Measurements from ENCODE around the gene TRPV4.

DNA sequence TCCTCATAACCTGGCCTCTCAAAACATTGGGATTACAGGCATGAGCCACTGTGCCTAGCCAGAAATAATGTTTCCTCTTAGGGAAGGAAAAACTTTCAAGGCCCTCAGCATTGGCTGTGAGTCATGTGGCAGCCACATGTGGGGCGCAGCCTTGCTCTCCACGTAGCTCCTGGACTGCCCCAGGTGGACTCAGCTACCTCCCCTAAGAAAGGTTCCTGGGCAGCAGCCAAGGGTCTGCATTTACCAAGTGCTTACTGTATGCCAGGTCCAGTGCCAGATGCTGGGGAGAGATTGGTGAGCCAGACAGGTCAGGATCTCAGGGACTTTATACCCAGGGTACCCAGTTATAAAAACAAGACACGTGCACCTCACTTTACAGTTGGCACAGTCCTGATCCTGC, 3.7 kb upstream of the TRPV4 start:
- TF ChIP-seq, protein P1, sequence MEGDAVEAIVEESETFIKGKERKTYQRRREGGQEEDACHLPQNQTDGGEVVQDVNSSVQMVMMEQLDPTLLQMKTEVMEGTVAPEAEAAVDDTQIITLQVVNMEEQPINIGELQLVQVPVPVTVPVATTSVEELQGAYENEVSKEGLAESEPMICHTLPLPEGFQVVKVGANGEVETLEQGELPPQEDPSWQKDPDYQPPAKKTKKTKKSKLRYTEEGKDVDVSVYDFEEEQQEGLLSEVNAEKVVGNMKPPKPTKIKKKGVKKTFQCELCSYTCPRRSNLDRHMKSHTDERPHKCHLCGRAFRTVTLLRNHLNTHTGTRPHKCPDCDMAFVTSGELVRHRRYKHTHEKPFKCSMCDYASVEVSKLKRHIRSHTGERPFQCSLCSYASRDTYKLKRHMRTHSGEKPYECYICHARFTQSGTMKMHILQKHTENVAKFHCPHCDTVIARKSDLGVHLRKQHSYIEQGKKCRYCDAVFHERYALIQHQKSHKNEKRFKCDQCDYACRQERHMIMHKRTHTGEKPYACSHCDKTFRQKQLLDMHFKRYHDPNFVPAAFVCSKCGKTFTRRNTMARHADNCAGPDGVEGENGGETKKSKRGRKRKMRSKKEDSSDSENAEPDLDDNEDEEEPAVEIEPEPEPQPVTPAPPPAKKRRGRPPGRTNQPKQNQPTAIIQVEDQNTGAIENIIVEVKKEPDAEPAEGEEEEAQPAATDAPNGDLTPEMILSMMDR (IDR thresholded peaks at IDR 0.05; ENCODE audit: borderline replicate concordance, extremely low read depth, low read length, poor library complexity, severe bottlenecking), result no peak
- TF ChIP-seq EZH2 (IDR thresholded peaks at IDR 0.05; ENCODE audit: borderline replicate concordance, low read depth, low read length, severe bottlenecking), result no peak

Measured in DND-41 (cell line).